Thyroid gland (tissue), 4 donors: ENCODE results near the gene TDRD7. TPM values are rescaled to one million over a fixed set of nuclear protein-coding genes. Genes with fewer than 3 reads are reported as not detected.

Experiments
- DNase-seq, 2 donors: peaks; one replicate each; pipeline ENCODE4 v3.0.0-alpha.2; 2019
- H3K27ac ChIP-seq, 3 donors: fragments of 200-600 bp; sonication (generic); 1 replicate in 2 of 3; 2 replicates in 1 of 3; pipeline ENCODE4 v1.5.1; 2016 to 2019; ENCODE audit warnings: mild to moderate bottlenecking in 1 of 3, moderate library complexity in 1 of 3
- H3K27me3 ChIP-seq: fragments of 200-600 bp; sonication (generic); one replicate; pipeline ENCODE4 v1.5.1; 2019
- H3K36me3 ChIP-seq, 2 donors: fragments of 200-600 bp; sonication (generic); one replicate each; pipeline ENCODE4 v1.5.1; 2016 to 2019
- H3K4me1 ChIP-seq, 2 donors: fragments of 200-600 bp; sonication (generic); one replicate each; pipeline ENCODE4 v1.5.1; 2017 to 2019
- H3K4me3 ChIP-seq, 3 donors: fragments of 200-600 bp; sonication (generic); replicated peaks in 1 of 3; 1 replicate in 2 of 3; 2 replicates in 1 of 3; pipeline ENCODE4 v1.5.1; 2016; ENCODE audit warnings: mild to moderate bottlenecking in 1 of 3
- H3K9me3 ChIP-seq: fragments of 200-600 bp; sonication (generic); one replicate; pipeline ENCODE4 v1.5.1; 2017
- CTCF ChIP-seq, 6 experiments: fragments of 200-600 bp in 3 of 6; fragments of 450-650 bp in 3 of 6; sonication (generic) in 3 of 6; IDR thresholded peaks; one replicate each; pipeline ENCODE4 v1.5.1; 2016 to 2019; ENCODE audit warnings: antibody characterized with exemption in 6 of 6, mild to moderate bottlenecking in 2 of 6, inconsistent platforms in 1 of 6, moderate library complexity in 1 of 6
- POLR2A ChIP-seq, 2 donors: fragments of 450-650 bp; IDR thresholded peaks; one replicate each; pipeline ENCODE4 v1.6.1; 2017; ENCODE audit warnings: antibody characterized with exemption in 2 of 2, mild to moderate bottlenecking in 2 of 2, moderate library complexity in 1 of 2
- WGBS, 2 donors: methylation state at CpG; one replicate each; pipeline ENCODE4 v1.1.5; 2017; 5-methylcytosine and 5-hydroxymethylcytosine counted together
- intact Hi-C: fragments of 100-400 bp; cut with DNase I; formaldehyde crosslinking; loops from one replicate; pipeline ENCODE4 v1.15.1; 2023
- total RNA-seq, 4 donors: library from RNA; depleted of rRNA; stranded (reverse); fragments of >200 nt; gene quantifications; one replicate each; pipeline ENCODE4 v1.2.3, GENCODE V29; 2016

Gene TDRD7
- total RNA-seq, 4 donors from 2014 or later, result 9.9 to 12.8 (median 11.4) TPM

DNA sequence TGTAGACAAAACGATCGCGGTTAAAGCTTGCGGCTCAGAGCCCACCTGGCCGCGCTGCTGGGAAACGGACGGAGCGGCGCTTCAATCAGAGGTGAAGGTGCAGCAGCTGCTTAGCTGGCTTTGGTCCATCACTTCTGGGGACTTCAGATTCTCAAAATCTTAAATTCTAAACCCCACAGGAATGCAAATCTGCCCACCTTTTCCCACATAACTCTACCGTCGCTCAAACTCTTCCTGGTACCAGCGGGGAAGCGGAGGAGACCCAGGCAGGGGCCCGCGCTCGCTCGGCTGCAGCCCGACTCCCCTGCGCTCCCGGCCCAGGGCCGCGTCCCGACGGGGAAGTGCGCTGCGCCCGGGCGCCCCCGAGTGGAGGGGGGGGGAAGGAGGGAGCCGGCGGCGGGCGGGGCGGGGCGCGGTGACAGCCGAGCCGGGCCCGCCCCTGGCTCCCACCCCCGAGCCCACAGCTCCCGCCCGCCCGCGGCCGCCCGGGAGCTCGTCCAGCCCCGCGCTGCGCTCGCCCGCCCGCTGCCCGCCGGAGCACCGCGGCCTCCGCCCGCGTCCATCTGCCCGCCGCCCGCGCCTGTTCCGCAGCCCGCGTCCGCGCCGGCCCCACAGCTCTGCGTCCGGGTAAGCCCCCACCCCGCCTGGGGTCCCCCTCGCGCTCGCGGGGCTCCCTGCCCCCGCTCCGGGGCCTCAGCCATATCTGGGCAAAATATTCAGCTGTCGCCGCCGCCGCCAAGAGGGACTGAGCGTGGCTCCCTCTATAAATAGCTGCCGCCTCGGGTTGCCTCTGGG lies 89.5 kb downstream of the TDRD7 start, which contains the start of gene TMOD1:
Gene TMOD1, plus strand, starts transcription at position 490 of the 795 bp plus-strand sequence. CDS start 22,523 bp downstream, outside the sequence.
- Histone ChIP-seq H3K4me3 (peak within 1 kb of the TSS; percentile 79 to 99 (median 94)), H3K9me3 (no peaks in the 10 kb centered on the region), H3K27ac (peak within 1 kb of the TSS; percentile 77 to 87 (median 82)), H3K36me3 (no peaks in the 10 kb centered on the region), H3K27me3 (no peaks in the 10 kb centered on the region), H3K4me1 (peaks cover 35 to 36% of the 10 kb centered on the region in 2 donors)
- DNase-seq, result peak; percentile 82 to 83
- intact Hi-C loops, result no loop called here
- TF ChIP-seq POLR2A (IDR thresholded peaks at IDR 0.05), result peak in 1 of 2 donors; percentile 77
- TF ChIP-seq CTCF (IDR thresholded peaks at IDR 0.05), result peak in 1 of 6 experiments; percentile 36
- WGBS, 2 donors, result 0 to 2% methylated on average over 21 to 25 of the region's 87 CpGs

- H3K27me3 ChIP-seq, result no peaks in the 10 kb centered on the region
- no peak for DNase-seq
- H3K9me3 ChIP-seq, result no peaks in the 10 kb centered on the region
- H3K36me3 ChIP-seq, result no peaks in the 10 kb centered on the region
- WGBS, 2 donors, result no CpG with 5 or more reads among the region's 30 CpGs
- peak overlapping the region; percentile 79 to 99 (median 94) for H3K4me3 ChIP-seq
- intact Hi-C loops, result no loop called here
- H3K27ac ChIP-seq, result peak overlapping the region; percentile 77 to 87 (median 82)
- H3K4me1 ChIP-seq, result peaks cover 35 to 36% of the 10 kb centered on the region in 2 donors
- TF ChIP-seq CTCF (IDR thresholded peaks at IDR 0.05) (no peak), POLR2A (IDR thresholded peaks at IDR 0.05) (no peak)
Measured at GRCh38 chr9:97501972-97502221, 90.0 kb downstream of the TDRD7 start.

- intact Hi-C loops, result no loop called here
- TF ChIP-seq POLR2A (IDR thresholded peaks at IDR 0.05), result no peak
- TF ChIP-seq CTCF (IDR thresholded peaks at IDR 0.05), result no peak
- peak overlapping the region; percentile 79 to 99 (median 94) for H3K4me3 ChIP-seq
- DNase-seq, result peak; percentile 49 to 51
- H3K9me3 ChIP-seq, result no peaks in the 10 kb centered on the region
- 0 to 6% methylated on average over 20 to 33 of the region's 49 CpGs for WGBS, 2 donors
- no peaks in the 10 kb centered on the region for H3K36me3 ChIP-seq
- H3K27ac ChIP-seq, result peak overlapping the region; percentile 77 to 87 (median 82)
- no peaks in the 10 kb centered on the region for H3K27me3 ChIP-seq
- H3K4me1 ChIP-seq, result peaks cover 35 to 36% of the 10 kb centered on the region in 2 donors
Measured at GRCh38 chr9:97502222-97502983, 90.5 kb downstream of the TDRD7 start.

DNA sequence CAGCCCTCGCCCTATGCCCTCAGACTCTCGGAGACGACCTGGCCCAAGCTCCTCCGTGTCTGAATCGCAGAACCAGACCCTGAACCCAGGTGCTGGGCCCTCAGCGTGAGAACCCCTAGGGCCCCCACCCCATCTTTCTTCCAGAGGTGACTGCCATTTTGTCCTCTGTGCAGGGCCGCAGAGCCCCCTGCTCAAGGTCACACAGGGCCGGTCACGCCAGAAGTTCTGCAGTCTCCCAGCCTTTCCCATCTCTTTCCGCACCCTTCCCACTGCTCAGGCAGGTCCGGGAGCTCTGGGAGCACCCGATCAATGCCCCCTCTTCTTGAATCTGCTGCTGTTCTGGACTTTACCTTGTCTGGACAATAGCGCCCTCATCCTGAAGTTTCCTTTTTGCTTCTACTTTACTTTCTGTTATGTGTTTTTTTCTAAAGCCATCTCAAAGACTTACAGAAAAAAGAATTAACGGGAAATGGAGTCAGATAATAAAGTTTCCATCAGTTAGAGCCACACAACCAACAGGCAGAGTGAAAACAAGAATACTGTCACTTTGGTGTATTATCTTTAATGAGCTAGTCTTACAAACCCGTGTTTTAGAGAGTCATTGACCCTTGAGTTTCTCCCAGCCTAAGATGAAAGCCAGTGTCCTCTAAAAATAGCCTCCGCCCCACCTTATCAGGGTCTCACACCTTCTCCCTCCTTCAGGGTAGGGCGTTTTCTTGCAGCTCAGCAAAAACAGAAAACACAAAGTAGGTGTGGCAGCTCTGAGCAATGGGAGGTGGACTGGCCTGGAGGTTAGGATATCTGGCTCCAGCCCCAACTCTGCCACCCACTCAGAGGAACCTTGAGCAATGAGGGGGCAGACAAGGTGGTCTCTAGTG lies 91.3 kb downstream of the TDRD7 start:
- TF ChIP-seq CTCF (IDR thresholded peaks at IDR 0.05) (peak in 1 of 6 experiments; percentile 3), POLR2A (IDR thresholded peaks at IDR 0.05) (no peak)
- Histone ChIP-seq H3K9me3 (no peaks in the 10 kb centered on the region), H3K4me1 (peaks cover 35 to 36% of the 10 kb centered on the region in 2 donors), H3K4me3 (peak overlapping the region; percentile 79 to 99 (median 94)), H3K36me3 (no peaks in the 10 kb centered on the region), H3K27me3 (no peaks in the 10 kb centered on the region), H3K27ac (peak overlapping the region; percentile 36 to 87 (median 82))
- WGBS, 2 donors, result 65 to 69% methylated on average over 16 of the region's 17 CpGs
- intact Hi-C loops, result no loop called here
- DNase-seq, result no peak
